ENCODE data around the gene TSFM. TPM values are rescaled to one million over a fixed set of nuclear protein-coding genes. Genes with fewer than 3 reads are reported as not detected.

TSFM gene
- 24.3 TPM for total RNA-seq
- long read RNA-seq, transcript TSFM-204 (6 exons, 2,192 nt) = major isoform, 15 of 18 reads
- long read RNA-seq, partial matches to known transcripts = 0 of 18 reads
- long read RNA-seq, other reads (novel, unspliced or antisense) = 0 of 18 reads

DNA sequence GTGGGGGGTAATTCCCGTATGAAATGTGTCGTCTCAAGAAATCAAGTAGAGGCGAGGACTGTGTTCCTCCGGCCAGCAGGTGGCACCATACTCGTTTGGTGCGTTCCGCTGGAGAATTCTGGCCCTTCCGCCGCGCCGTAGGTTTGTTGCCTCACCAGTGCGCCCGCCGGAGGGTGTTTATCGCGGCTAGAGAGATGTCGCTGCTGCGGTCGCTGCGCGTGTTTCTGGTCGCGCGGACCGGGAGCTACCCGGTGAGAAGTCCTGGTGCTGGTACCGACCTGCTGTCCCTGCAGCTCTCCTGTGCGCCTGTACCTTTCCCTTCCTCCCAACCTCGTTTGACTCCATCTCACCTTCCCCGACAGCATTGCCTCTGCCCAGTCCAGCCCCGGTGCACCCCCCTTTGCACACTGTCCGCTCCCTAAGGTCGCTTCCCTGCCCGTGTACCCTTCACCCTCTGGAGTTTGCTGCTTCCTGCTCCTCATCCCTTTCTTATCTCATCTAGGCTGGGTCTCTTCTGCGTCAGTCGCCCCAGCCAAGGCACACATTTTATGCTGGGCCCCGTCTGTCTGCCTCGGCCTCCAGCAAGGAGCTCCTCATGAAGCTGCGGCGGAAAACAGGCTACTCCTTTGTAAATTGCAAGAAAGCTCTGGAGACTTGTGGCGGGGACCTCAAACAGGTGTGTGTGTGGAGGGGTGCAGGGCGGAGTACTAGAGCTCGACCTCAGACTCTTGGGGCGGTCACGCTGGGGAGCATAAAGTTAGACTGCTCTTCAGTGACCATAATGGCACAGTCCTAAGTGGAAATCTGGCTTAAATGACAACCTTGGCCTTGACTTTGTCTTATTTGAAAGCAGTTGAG, at the start of gene TSFM:
Gene TSFM (plus strand): TSS at position 180 of the 858 bp plus-strand sequence. CDS start 15 bp downstream, at position 195.
- ATAC-seq = peak; percentile 99
- H3K4me3 ChIP-seq = peak within 1 kb of the TSS; percentile 95
- peaks cover 33% of the 10 kb centered on the region for H3K36me3 ChIP-seq
- no peaks in the 10 kb centered on the region for H3K27me3 ChIP-seq
- H3K27ac ChIP-seq = peak within 1 kb of the TSS; percentile 74
- H3K9me3 ChIP-seq = no peaks in the 10 kb centered on the region
- intact Hi-C loops (cut with DNase I) = no loop called here
- peaks cover 18% of the 10 kb centered on the region for H3K4me1 ChIP-seq
- TF ChIP-seq, protein P1, sequence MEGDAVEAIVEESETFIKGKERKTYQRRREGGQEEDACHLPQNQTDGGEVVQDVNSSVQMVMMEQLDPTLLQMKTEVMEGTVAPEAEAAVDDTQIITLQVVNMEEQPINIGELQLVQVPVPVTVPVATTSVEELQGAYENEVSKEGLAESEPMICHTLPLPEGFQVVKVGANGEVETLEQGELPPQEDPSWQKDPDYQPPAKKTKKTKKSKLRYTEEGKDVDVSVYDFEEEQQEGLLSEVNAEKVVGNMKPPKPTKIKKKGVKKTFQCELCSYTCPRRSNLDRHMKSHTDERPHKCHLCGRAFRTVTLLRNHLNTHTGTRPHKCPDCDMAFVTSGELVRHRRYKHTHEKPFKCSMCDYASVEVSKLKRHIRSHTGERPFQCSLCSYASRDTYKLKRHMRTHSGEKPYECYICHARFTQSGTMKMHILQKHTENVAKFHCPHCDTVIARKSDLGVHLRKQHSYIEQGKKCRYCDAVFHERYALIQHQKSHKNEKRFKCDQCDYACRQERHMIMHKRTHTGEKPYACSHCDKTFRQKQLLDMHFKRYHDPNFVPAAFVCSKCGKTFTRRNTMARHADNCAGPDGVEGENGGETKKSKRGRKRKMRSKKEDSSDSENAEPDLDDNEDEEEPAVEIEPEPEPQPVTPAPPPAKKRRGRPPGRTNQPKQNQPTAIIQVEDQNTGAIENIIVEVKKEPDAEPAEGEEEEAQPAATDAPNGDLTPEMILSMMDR (IDR thresholded peaks at IDR 0.05) = peak; percentile 92
- DNase-seq = peak; percentile 98

DNA sequence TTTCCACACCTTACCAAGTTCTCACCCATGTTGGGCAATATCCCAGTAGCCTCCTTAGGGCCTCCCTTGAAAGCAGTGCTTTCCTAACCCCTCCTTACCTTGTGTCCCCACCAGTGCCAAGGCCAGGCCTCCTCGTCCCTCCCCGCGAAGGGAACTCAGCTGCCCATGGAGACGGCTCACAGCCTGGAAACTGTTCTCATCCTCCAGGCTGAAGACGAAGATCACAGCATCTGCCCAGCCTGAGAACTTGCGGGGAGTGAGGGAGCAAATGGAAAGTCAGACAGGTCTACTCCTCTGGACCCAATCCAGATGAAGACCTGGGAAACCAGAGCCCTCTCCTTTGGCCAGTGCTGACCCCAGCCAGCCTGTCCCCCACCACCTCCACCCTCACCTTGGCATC, 48.7 kb upstream of the TSFM start:
- Histone ChIP-seq H3K4me3 (no peak overlapping the region), H3K9me3 (no peaks in the 10 kb centered on the region), H3K27me3 (peaks cover 42% of the 10 kb centered on the region), H3K36me3 (no peaks in the 10 kb centered on the region), H3K27ac (no peak overlapping the region), H3K4me1 (no peaks in the 10 kb centered on the region)
- TF ChIP-seq, protein P1 (IDR thresholded peaks at IDR 0.05) = no peak
- DNase-seq (no peak), ATAC-seq (no peak)
- intact Hi-C loops (cut with DNase I) = no loop called here

- Histone ChIP-seq H3K9me3 (no peaks in the 10 kb centered on the region), H3K36me3 (no peaks in the 10 kb centered on the region), H3K27me3 (peaks cover 48% of the 10 kb centered on the region), H3K4me3 (no peak overlapping the region), H3K4me1 (no peaks in the 10 kb centered on the region), H3K27ac (no peak overlapping the region)
- TF ChIP-seq, protein P1 (IDR thresholded peaks at IDR 0.05) = no peak
- DNase-seq = no peak
- no peak for ATAC-seq
- intact Hi-C loops (cut with DNase I) = no loop called here
Observed at GRCh38 chr12:57734591-57734990, 48.0 kb upstream of the TSFM start.

DNA sequence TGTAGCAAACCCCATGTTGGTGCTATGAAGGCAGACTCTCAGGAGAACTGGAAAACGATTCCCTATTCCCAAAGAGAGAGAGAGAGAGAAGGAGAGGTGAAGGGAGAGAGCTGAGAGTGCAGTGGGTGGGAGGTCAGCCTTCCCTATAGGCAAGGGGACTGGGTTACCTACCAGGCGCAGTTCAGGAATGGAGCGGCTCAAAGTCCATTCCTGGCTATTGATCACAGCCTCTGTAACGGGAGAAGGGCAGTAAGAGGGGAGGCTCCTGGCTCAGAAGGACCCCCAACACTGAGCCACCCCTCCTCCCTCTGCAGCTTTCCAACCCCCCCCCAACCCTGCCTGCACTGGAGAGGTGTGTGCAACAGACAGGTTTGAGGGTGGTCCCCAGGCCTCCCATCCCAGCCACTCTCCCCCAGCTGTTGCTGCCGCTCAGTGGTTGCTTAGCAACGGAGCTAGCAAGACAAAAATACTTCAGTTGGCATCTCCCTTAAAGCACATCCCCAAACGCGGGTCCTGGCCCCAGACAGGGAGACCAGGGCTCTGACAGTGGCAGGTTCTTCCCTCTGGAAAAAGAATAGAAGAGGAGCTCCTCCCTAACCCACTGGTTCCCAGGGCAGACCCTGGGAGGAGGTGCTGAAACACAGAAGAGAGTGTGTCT, 47.3 kb upstream of the TSFM start:
- Histone ChIP-seq H3K27me3 (peaks cover 56% of the 10 kb centered on the region), H3K27ac (no peak overlapping the region), H3K4me1 (no peaks in the 10 kb centered on the region), H3K9me3 (no peaks in the 10 kb centered on the region), H3K4me3 (no peak overlapping the region), H3K36me3 (no peaks in the 10 kb centered on the region)
- no peak for DNase-seq
- TF ChIP-seq, protein P1 (IDR thresholded peaks at IDR 0.05) = no peak
- ATAC-seq = no peak
- intact Hi-C loops (cut with DNase I) = no loop called here

DNA sequence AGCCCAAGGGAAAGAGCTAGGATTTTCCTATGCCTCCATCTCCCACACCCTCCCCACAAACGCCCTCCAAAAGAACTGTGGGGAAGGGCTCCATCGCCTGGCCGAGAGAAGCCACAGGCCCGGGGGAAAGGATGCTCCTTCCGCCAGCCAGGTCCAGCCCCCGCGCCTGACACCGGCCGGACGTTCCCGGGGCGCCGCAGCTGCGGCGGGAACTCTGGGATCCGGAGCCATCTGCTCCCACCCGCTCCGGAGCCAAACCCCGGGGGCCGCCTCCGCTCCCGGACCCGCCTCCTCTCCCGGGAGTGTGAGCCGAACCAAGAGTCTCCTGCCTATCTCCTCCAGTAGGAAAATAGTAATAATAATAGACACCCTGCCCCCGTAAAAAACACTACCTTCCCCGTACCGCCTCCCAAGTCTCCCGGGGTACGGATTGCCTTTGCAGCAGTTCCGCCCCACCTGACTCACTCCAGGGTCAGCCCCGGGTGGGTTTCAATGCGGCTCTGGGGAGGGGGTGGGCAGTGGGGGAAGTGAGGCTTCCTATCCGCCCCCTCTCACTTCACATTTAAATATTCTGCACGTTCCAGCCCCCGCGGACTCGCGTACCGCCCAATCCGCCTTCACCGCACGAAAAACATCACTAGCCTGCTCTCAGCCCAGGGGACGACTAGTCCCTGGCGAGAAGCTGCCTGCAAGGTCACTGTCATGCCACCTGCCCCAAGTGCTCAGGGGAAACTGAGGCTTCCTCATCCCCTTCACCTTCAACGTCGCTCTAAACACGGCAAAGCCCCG, 46.4 kb upstream of the TSFM start:
- no peak for DNase-seq
- Histone ChIP-seq H3K4me1 (no peaks in the 10 kb centered on the region), H3K27ac (no peak overlapping the region), H3K4me3 (no peak overlapping the region), H3K36me3 (no peaks in the 10 kb centered on the region), H3K27me3 (peaks cover 61% of the 10 kb centered on the region), H3K9me3 (no peaks in the 10 kb centered on the region)
- ATAC-seq = no peak
- intact Hi-C loops (cut with DNase I) = no loop called here
- TF ChIP-seq, protein P1 (IDR thresholded peaks at IDR 0.05) = peak; percentile 12
